SKM-1 (cell line): ENCODE data around the gene EFNB3.

ENCODE experiments used
- DNase-seq: peaks from one replicate; lab custom pipeline; 2025; ENCODE audit not compliant: unreplicated experiment; lab: John Stamatoyannopoulos, UW

The EFNB3 gene

GRCh38 chr17:7716901-7717755, 12.1 kb downstream of the EFNB3 start, which contains the start of gene DNAH2:
DNAH2 (plus strand) TSS chr17:7717744; CDS start chr17:7719735, 1,991 bp downstream.
- no peak for DNase-seq

GRCh38 chr17:7717756-7718350, 12.9 kb downstream of the EFNB3 start:
- DNase-seq = no peak

DNA sequence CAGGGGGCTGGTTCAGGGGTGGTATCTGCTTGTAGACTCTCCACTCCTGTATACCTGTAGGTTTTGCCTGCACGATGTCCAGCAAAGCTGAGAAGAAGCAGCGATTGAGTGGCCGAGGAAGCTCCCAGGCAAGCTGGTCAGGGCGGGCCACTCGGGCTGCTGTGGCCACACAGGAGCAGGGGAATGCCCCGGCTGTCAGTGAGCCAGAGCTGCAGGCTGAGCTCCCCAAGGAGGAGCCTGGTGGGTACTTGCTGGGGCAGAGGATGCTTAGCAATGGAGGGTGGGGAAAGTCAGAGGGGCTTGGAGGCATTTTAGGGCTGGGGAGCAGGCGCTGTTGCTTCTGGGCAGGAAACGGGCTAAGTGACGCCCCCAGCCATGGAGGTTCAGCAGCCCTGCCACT, 14.7 kb downstream of the EFNB3 start:
- DNase-seq = no peak

- no peak for DNase-seq
These were observed 15.1 kb downstream of the EFNB3 start for GRCh38 chr17:7720125-7720524.

DNA sequence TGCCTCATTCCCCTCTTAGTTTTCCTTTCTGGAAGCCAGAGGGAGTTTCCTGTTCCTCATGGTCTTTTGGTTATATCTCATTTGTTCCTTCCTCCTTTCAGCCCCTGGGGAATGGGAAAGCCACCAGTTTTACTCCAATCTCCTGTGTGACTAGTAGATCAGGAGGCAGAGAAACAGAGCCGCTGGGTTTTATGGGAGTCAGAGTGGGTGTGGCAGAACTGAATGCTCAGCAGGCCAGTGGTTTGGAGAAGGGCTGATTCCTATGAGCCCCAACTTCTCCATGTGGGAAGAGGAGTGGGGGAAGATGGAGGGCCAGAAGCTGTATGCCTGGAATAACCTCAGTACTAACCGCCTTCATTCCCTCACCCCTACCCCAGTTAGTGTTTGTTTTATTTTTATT, 16.6 kb downstream of the EFNB3 start:
- DNase-seq = no peak

DNA sequence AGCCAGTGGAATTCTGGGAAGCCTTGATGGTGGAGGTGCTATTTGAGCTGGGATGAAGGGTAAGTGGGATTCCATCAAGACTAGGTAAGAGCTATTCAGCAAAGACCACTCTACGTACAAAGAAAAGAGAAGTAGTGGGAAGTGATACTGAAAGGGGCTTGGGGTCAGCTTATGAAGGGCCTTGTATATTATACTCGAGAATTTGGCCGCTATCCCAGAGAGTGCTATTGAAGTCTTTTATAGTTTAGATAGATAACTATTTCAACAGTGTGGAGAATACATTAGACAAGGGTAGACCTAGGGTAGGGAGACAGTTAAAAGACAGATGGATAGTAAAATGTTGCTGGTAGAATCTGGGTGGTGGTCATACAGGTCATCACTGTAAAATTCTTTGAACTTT, 22.9 kb downstream of the EFNB3 start:
- no peak for DNase-seq

DNA sequence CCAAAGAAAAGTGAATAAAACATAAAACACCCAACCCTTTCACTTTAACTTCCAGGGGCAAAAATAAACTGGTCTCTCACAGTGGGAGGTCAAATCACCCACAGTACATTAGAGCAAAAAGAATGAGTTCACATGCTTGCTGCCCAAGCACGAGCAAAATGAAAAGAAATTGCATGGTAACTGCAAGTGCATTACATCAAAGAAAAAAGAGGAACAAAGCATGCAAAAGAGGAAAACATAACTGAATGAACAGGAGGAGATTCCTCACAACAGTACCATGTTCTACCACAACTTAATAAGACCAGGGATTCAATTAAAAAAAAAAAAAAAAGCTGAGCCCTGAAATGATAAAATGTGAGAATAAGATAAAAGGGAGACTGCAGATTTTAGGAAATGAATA, 24.8 kb downstream of the EFNB3 start:
- peak; percentile 9 for DNase-seq

- DNase-seq = no peak
These were observed 28.1 kb downstream of the EFNB3 start for GRCh38 chr17:7732981-7733539.

DNA sequence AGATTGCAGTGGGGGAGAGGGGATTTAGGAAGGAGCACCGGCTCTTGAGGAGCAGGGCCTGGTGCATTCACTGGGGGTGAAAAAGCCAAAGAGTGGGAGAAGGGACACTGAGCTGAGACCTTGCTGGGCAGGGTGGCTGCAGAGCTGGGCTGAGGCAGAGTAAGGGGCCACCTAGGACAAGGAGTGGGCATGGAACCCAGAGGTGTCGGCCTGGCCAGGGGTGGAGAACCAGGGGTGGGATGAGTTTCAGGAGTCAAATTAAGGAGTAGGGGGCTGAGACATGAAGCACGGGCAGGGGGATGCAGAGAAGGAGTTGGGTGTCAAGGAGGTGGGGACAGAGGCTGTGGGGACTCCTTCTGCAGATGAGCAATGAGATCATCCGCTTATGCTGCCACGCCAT, 32.6 kb downstream of the EFNB3 start:
- no peak for DNase-seq

DNA sequence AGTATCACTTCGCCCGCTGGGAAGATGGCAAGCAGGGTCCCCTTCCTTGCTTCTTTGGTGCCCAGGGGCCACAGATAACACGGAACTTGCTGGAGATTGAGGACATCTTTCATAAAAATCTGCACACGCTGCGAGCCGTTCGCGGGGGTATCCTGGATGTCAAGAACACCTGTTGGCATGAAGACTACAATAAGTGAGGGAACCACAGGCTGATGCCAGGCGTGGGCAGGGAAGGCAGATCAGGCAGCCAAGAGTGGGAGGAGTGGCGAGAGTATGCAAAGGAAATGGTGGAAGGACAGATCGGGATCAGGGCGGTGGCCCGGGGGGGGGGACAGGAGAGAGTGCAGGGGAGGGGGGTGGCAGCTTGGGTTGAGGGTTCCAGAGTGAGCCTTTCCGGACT, 34.7 kb downstream of the EFNB3 start:
- no peak for DNase-seq

- no peak for DNase-seq
These were observed 35.5 kb downstream of the EFNB3 start for GRCh38 chr17:7740481-7741001.

DNA sequence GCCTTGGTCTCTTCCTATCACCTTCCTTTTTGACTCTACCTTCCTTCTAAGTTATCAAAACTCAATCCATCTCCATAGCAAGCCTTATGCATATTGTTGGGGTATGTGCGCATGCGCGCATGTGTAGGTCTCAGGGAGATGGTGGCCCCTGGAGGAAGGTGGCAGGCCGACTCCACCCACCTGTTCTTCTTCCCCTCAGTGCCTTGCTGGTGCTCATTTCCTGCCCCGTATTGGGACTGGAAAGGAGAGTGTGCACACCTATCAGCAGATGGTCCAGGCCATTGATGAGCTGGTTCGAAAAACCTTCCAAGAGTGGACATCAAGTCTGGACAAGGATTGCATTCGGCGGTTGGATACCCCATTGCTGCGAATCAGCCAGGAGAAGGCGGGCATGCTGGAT, 37.7 kb downstream of the EFNB3 start:
- DNase-seq = no peak

GRCh38 chr17:7744416-7744815, 39.4 kb downstream of the EFNB3 start:
- no peak for DNase-seq

- DNase-seq = peak; percentile 5
These were observed 40.9 kb downstream of the EFNB3 start for GRCh38 chr17:7745748-7746470.

DNA sequence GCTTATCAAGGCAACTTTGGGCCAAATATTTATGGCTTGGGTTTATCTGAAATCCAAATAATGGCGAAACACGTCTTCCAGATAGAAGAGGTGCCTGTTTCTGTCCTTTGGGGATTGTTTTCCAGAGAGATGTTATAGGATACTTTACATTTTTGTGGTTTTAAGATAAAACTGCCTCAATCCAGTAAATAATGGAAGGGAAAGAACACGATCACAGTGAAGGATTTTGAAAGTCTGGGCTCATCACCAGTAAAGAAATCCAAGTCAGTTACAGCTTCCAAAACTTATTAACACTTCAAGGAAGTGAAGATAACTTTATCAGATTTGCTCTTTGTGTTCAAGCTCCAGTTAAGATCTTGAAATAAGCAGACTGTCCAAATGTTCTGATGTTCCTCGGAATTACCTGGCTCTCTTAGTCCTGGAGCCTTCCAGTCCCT, 42.7 kb downstream of the EFNB3 start:
- no peak for DNase-seq

- DNase-seq = no peak
These were observed 43.2 kb downstream of the EFNB3 start for GRCh38 chr17:7748076-7748775.

DNA sequence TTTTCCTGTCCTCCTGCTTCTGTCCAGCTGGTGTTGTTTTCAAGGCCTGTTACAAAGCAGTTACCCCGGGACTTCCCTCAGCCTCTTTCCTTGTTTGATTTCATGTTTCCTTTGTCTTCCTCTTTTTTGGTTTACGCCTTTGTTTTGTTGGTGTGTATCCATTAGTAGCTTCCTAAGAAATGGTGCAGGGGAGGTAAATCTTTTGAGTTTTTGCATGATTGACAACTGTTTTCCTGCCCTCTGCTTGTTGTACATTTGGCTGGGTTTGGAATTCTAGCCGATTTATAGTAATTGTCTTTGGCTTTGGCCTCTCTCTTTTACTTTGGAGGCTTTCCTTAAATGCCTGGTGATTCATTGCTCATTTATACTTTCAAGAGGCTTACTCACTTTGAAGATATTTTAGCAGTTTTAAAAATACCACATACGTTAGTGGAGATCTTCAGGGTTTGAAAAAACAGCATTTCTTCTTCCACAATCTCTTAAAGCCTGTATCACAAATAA, 45.4 kb downstream of the EFNB3 start:
- DNase-seq = no peak

- DNase-seq = no peak
These were observed 49.7 kb downstream of the EFNB3 start for GRCh38 chr17:7754656-7755055.

DNA sequence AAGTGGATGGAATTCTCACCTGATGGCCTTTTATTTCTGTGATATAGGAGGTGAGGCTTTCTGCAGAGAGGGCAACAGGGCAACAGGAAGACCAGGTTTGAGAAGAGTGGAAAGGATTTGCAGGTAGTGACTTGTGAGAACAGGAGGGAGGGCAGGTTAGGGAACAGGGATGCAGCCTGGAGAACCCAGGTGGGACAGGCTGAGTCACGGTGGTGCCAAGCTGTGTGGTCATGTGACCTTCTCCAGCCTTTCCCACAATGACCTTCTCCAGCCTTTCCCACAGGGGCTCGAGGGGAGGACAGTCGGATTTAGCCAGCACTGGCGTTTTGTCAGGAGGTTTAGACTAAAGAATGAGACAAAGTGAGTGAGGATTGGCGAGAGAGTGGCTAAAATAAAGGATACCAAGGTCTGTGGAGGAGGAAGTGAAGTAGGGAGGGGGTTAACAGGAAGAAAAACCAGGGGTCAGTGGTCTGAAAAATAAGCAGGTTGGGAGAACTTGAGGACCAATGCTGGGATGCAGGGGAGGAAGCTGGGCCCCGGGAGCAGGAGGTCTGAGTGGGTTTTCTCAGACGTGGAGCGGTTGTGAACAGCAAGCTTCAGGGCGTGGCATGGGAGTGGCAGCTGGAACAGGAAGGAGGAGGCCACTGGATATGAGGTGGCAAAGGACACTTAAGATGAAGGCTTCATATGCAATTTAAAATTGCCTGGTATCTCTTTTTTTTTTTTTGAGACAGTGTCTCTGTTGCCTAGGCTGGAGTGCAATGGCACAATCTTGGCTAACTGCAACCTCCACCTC, 50.3 kb downstream of the EFNB3 start:
- no peak for DNase-seq

- no peak for DNase-seq
These were observed 52.0 kb downstream of the EFNB3 start for GRCh38 chr17:7756968-7757367.
